ENCODE data around the gene ELOVL1. TPM values are rescaled to one million over a fixed set of nuclear protein-coding genes. Genes with fewer than 3 reads are reported as not detected.

Gene ELOVL1
- total and polyA plus RNA-seq, 12 donors, result 24.9 to 242 (median 67.2) TPM

GRCh38 chr1:43337588-43337987, 30.2 kb downstream of the ELOVL1 start, which contains the start of gene MPL:
MPL (plus strand) TSS chr1:43337818; CDS start chr1:43337849, 31 bp downstream.
- Histone ChIP-seq H3K36me3 (replicated peaks in 1 of 2) (no peaks in the 10 kb centered on the region), H3K27me3 (no peaks in the 10 kb centered on the region), H3K27ac (no peak within 1 kb of the TSS), H3K9me3 (replicated peaks in 1 of 3) (no peaks in the 10 kb centered on the region), H3K4me3 (no peak within 1 kb of the TSS), H3K4me1 (replicated peaks in 1 of 2) (no peaks in the 10 kb centered on the region)
- WGBS, 4 donors, result 75 to 94% (median 80%) methylated on average over 1 to 3 of the region's 3 CpGs
- no peak for TF ChIP-seq POLR2A (IDR thresholded peaks at IDR 0.05)
- TF ChIP-seq, protein P1, sequence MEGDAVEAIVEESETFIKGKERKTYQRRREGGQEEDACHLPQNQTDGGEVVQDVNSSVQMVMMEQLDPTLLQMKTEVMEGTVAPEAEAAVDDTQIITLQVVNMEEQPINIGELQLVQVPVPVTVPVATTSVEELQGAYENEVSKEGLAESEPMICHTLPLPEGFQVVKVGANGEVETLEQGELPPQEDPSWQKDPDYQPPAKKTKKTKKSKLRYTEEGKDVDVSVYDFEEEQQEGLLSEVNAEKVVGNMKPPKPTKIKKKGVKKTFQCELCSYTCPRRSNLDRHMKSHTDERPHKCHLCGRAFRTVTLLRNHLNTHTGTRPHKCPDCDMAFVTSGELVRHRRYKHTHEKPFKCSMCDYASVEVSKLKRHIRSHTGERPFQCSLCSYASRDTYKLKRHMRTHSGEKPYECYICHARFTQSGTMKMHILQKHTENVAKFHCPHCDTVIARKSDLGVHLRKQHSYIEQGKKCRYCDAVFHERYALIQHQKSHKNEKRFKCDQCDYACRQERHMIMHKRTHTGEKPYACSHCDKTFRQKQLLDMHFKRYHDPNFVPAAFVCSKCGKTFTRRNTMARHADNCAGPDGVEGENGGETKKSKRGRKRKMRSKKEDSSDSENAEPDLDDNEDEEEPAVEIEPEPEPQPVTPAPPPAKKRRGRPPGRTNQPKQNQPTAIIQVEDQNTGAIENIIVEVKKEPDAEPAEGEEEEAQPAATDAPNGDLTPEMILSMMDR (IDR thresholded peaks at IDR 0.05), result no peak
- intact Hi-C loops (cut with DNase I), result no loop called here
- no peak for DNase-seq

GRCh38 chr1:43334453-43335205, 33.2 kb downstream of the ELOVL1 start:
- WGBS, 4 donors, result 76 to 82% (median 77%) methylated on average over 7 of the region's 7 CpGs
- intact Hi-C loops (cut with DNase I), result no loop called here
- DNase-seq, result no peak
- Histone ChIP-seq H3K27ac (no peak overlapping the region), H3K27me3 (no peaks in the 10 kb centered on the region), H3K9me3 (replicated peaks in 1 of 3) (no peaks in the 10 kb centered on the region), H3K4me1 (replicated peaks in 1 of 2) (peaks cover 0 to 9% of the 10 kb centered on the region in 2 donors), H3K36me3 (replicated peaks in 1 of 2) (no peaks in the 10 kb centered on the region), H3K4me3 (no peak overlapping the region)
- TF ChIP-seq, protein P1 (IDR thresholded peaks at IDR 0.05), result no peak
- TF ChIP-seq POLR2A (IDR thresholded peaks at IDR 0.05), result no peak

DNA sequence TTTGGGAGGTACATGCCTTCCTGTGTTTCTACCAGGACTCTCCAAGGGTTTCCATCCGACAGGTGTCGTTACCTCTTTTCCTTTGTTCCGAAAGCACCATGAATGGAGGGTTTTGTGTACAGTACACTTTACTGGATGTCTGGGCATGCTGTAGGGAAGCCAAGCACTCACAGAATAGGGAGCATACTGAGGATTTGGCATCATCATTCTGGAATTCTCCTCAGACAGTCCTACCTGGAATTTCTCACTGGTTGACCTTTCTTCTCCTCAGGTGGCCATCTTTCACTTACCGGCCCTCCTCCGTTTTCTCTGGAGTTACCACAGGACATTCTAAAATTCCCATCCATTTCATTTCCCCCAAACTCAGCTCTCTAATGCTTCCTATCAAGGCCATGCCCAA, 36.1 kb downstream of the ELOVL1 start:
- TF ChIP-seq, protein P1 (IDR thresholded peaks at IDR 0.05), result no peak
- no peak for TF ChIP-seq POLR2A (IDR thresholded peaks at IDR 0.05)
- intact Hi-C loops (cut with DNase I), result no loop called here
- no peaks in the 10 kb centered on the region for H3K36me3 ChIP-seq (replicated peaks in 1 of 2)
- H3K4me1 ChIP-seq (replicated peaks in 1 of 2), result peaks cover 0 to 9% of the 10 kb centered on the region in 2 donors
- H3K27me3 ChIP-seq, result no peaks in the 10 kb centered on the region
- no peak for DNase-seq
- no peak overlapping the region for H3K4me3 ChIP-seq
- H3K9me3 ChIP-seq (replicated peaks in 1 of 3), result no peaks in the 10 kb centered on the region
- no peak overlapping the region for H3K27ac ChIP-seq
- WGBS, 4 donors, result 96 to 98% (median 97%) methylated on average over 5 of the region's 5 CpGs

DNA sequence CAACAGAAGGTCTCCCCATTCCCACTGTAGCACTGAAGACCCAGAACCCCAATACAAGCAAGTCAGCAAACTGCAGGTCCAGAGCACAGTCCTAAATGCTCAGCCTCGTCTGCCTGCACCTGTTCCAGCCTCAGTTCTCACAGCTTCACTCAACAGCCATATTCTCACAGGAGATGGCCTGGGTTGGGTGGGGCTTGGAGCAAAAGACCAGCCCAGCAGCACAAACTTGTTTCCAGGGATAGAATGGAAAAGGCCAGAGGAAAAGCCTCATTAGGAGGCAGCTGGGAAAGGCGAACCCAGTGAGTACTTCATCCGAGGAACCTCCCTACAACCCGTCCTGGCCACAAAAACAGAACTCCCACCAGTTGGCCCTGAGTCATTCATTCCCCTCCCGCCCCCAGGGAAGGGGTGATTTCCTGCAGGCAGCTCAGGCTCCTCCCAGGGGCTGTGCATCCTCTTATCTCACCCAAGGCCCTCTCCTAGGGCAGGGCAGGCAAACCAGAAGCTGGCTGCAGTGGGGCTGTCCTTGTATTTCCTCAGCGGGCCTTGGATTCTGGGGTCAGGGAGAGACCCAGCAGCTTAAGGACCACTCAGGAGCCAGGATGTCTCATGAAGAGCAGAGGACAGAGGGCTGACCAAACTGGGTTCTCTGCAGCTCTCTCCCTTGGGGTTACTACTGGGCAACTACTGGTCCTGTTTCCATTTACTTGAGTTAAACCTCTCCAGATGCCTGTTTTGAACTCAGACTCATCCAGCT, 37.6 kb downstream of the ELOVL1 start:
- intact Hi-C loops (cut with DNase I), result no loop called here
- H3K9me3 ChIP-seq (replicated peaks in 1 of 3), result no peaks in the 10 kb centered on the region
- H3K36me3 ChIP-seq (replicated peaks in 1 of 2), result no peaks in the 10 kb centered on the region
- H3K27ac ChIP-seq, result peak overlapping the region in 2 of 5 donors; percentile 32 to 68
- TF ChIP-seq POLR2A (IDR thresholded peaks at IDR 0.05), result no peak
- TF ChIP-seq, protein P1 (IDR thresholded peaks at IDR 0.05), result no peak
- no peak overlapping the region for H3K4me3 ChIP-seq
- peak in 6 of 7 donors; percentile 68 to 86 (median 72) for DNase-seq
- no peaks in the 10 kb centered on the region for H3K27me3 ChIP-seq
- H3K4me1 ChIP-seq (replicated peaks in 1 of 2), result peaks cover 0 to 9% of the 10 kb centered on the region in 2 donors
- 22 to 38% (median 27%) methylated on average over 5 to 6 of the region's 6 CpGs for WGBS, 4 donors
